IMR-90 (cell line): ENCODE measurements around the gene MYCBPAP. TPM values are rescaled to one million over a fixed set of nuclear protein-coding genes. Genes with fewer than 3 reads are reported as not detected.

ENCODE experiments used
- ATAC-seq: fragments of 200-7000 bp; cut with Tn5 transposase; 2 replicates; pipeline ENCODE4 v1.9.1; 2020; ENCODE audit warnings: low read depth, mild to moderate bottlenecking, moderate library complexity
- BruUV-seq: library from RNA; stranded (reverse); fragments of 400-500 nt; replicated peaks from 2 replicates; lab custom pipeline; 2021; lab: Mats Ljungman, UMichigan
- CTCF ChIA-PET: fragments of 300-600 bp; formaldehyde crosslinking; extraction: SDS; loops from one replicate; lab custom pipeline; 2021; ENCODE audit warnings: antibody characterized with exemption; lab: Yijun Ruan, JAX
- POLR2A ChIA-PET: fragments of 300-600 bp; sonication (Branson Sonifier 250); formaldehyde crosslinking; loops from one replicate; lab custom pipeline; 2022; ENCODE audit warnings: antibody characterized with exemption; ENCODE audit not compliant: unreplicated experiment; lab: Charles Lee
- DNase-seq: peaks from one replicate; pipeline ENCODE4 v3.0.0; 2013
- H2AFZ ChIP-seq: replicated peaks from 2 replicates; pipeline ENCODE3; 2013; ENCODE audit warnings: low read length, mild to moderate bottlenecking; ENCODE audit not compliant: poor library complexity
- H2AK5ac ChIP-seq: 2 replicates; pipeline ENCODE4 v1.6.1; 2013; ENCODE audit warnings: low read depth, low read length, inconsistent platforms
- H2AK9ac ChIP-seq: replicated peaks from 2 replicates; pipeline ENCODE3; 2013; ENCODE audit warnings: mild to moderate bottlenecking, low read depth, low read length, moderate library complexity; ENCODE audit not compliant: poor library complexity
- H2BK120ac ChIP-seq: 2 replicates; pipeline ENCODE4 v1.6.1; 2013; ENCODE audit warnings: low read depth, low read length, inconsistent platforms
- H2BK15ac ChIP-seq: 3 replicates; pipeline ENCODE4 v1.6.1; 2013; ENCODE audit warnings: low read depth, low read length, inconsistent platforms
- H2BK20ac ChIP-seq: 2 replicates; pipeline ENCODE4 v1.6.1; 2013; ENCODE audit warnings: low read depth, mild to moderate bottlenecking, inconsistent platforms, low read length, moderate library complexity
- H2BK5ac ChIP-seq: 2 replicates; pipeline ENCODE4 v1.6.1; 2013; ENCODE audit warnings: mild to moderate bottlenecking, low read depth, low read length, inconsistent platforms; ENCODE audit not compliant: poor library complexity, severe bottlenecking
- H3K14ac ChIP-seq: replicated peaks from 2 replicates; pipeline ENCODE4 v1.6.1; 2013; ENCODE audit warnings: low read depth, low read length, inconsistent platforms
- H3K18ac ChIP-seq: 2 replicates; pipeline ENCODE4 v1.6.1; 2013; ENCODE audit warnings: low read depth, low read length, control low read depth
- H3K23ac ChIP-seq: 2 replicates; pipeline ENCODE4 v1.6.1; 2013; ENCODE audit warnings: low read depth, low read length, inconsistent platforms
- H3K27ac ChIP-seq: 2 replicates; pipeline ENCODE4 v1.5.1; 2013; ENCODE audit warnings: mild to moderate bottlenecking, control low read depth, low read length; ENCODE audit not compliant: insufficient read depth
- H3K27me3 ChIP-seq: 2 replicates; pipeline ENCODE4 v1.6.1; 2013; ENCODE audit warnings: low read length; ENCODE audit not compliant: control insufficient read depth, insufficient read depth
- H3K36me3 ChIP-seq: 2 replicates; pipeline ENCODE4 v1.6.1; 2013; ENCODE audit warnings: low read length, mixed read lengths; ENCODE audit not compliant: control insufficient read depth, insufficient read depth
- H3K4ac ChIP-seq: 2 replicates; pipeline ENCODE4 v1.6.1; 2013; ENCODE audit warnings: low read depth, low read length, inconsistent platforms
- H3K4me1 ChIP-seq: 2 replicates; pipeline ENCODE4 v1.6.1; 2013; ENCODE audit warnings: low read length, mixed read lengths; ENCODE audit not compliant: control insufficient read depth, insufficient read depth
- H3K4me2 ChIP-seq: 2 replicates; pipeline ENCODE4 v1.6.1; 2013; ENCODE audit warnings: low read depth, mild to moderate bottlenecking, control low read depth, low read length, moderate library complexity
- H3K4me3 ChIP-seq: 2 replicates; pipeline ENCODE4 v1.5.1; 2013; ENCODE audit warnings: low read depth, mild to moderate bottlenecking, control low read depth, low read length, moderate library complexity; ENCODE audit not compliant: insufficient read depth
- H3K56ac ChIP-seq: 2 replicates; pipeline ENCODE4 v1.6.1; 2013; ENCODE audit warnings: low read length, inconsistent platforms; ENCODE audit not compliant: insufficient read depth; ENCODE audit errors: extremely low read depth
- H3K79me1 ChIP-seq, 2 experiments: 2 replicates each; pipeline ENCODE4 v1.6.1; 2013; ENCODE audit warnings: low read length in 2 of 2, inconsistent platforms in 1 of 2, low read depth in 1 of 2
- H3K9ac ChIP-seq: 2 replicates; pipeline ENCODE4 v1.6.1; 2013; ENCODE audit warnings: low read depth, low read length, control low read depth
- H3K9me1 ChIP-seq: 2 replicates; pipeline ENCODE4 v1.6.1; 2013; ENCODE audit warnings: low read length, inconsistent platforms; ENCODE audit not compliant: insufficient read depth
- H3K9me3 ChIP-seq: 2 replicates; pipeline ENCODE4 v1.6.1; 2013; ENCODE audit warnings: low read length; ENCODE audit not compliant: control insufficient read depth, insufficient read depth
- H4K20me1 ChIP-seq: 2 replicates; pipeline ENCODE4 v1.6.1; 2013; ENCODE audit warnings: low read length, inconsistent platforms; ENCODE audit not compliant: insufficient read depth
- H4K5ac ChIP-seq: 2 replicates; pipeline ENCODE4 v1.6.1; 2013; ENCODE audit warnings: mild to moderate bottlenecking, low read depth, low read length, control low read depth
- H4K8ac ChIP-seq, 2 experiments: 2 replicates each; pipeline ENCODE4 v1.6.1; 2013; ENCODE audit warnings: low read depth in 2 of 2, low read length in 2 of 2, control low read depth in 1 of 2, inconsistent platforms in 1 of 2
- H4K91ac ChIP-seq: 2 replicates; pipeline ENCODE4 v1.6.1; 2013; ENCODE audit warnings: low read depth, low read length, inconsistent platforms; ENCODE audit not compliant: insufficient read depth
- CHD1 ChIP-seq: IDR thresholded peaks from 2 replicates; pipeline ENCODE4 v1.6.1; 2012; ENCODE audit warnings: low read depth, low read length, improper control_type of control experiment
- MAFK ChIP-seq: IDR thresholded peaks from 2 replicates; pipeline ENCODE4 v1.6.1; 2012; ENCODE audit warnings: low read depth, low read length, improper control_type of control experiment
- NFE2L2 ChIP-seq: fragments of 150-350 bp; IDR thresholded peaks from 2 replicates; pipeline ENCODE4 v1.6.1; 2016; ENCODE audit warnings: low read depth, mild to moderate bottlenecking, low read length
- POLR2A ChIP-seq: IDR thresholded peaks from 2 replicates; pipeline ENCODE4 v1.6.1; 2012; ENCODE audit warnings: mild to moderate bottlenecking, low read depth, low read length
- RCOR1 ChIP-seq: IDR thresholded peaks from 2 replicates; pipeline ENCODE4 v1.6.1; 2012; ENCODE audit warnings: mild to moderate bottlenecking, low read length, improper control_type of control experiment; ENCODE audit not compliant: insufficient replicate concordance
- SMC3 ChIP-seq: fragments of 150-350 bp; IDR thresholded peaks from 2 replicates; pipeline ENCODE4 v1.6.1; 2016; ENCODE audit warnings: low read depth, mild to moderate bottlenecking, antibody characterized with exemption, low read length, moderate library complexity
- WGBS, 2 experiments: methylation state at CpG; one replicate each; pipeline versions ENCODE4 v1.1.5 to v1.1.7; 2013; ENCODE audit warnings: missing lambda C conversion rate in 2 of 2; ENCODE audit not compliant: insufficient read length in 1 of 2; ENCODE audit errors: extremely low coverage in 2 of 2; 5-methylcytosine and 5-hydroxymethylcytosine counted together
- dilution Hi-C: fragments of 300-500 bp; cut with HindIII; formaldehyde crosslinking; loops from one replicate; pipeline ENCODE4 v1.14.3; 2018; ENCODE audit warnings: low sequenced_read_pairs; ENCODE audit not compliant: unreplicated experiment
- in situ Hi-C: fragments of 300-500 bp; cut with MboI; formaldehyde crosslinking; loops from 3 replicates; pipeline ENCODE4 v1.14.3; 2019; ENCODE audit warnings: low sequenced_read_pairs, inconsistent platforms, mixed read lengths
- intact Hi-C: fragments of 100-400 bp; cut with micrococcal nuclease; formaldehyde crosslinking; loops from 2 replicates; pipeline ENCODE4 v1.10.0; 2022
- polyA plus RNA-seq, 3 experiments: library from polyadenylated mRNA; depleted of rRNA; stranded (reverse); fragments of >200 nt; gene quantifications; 2 replicates each; pipeline ENCODE4 v1.2.3, GENCODE V29; 2012; ENCODE audit warnings: low replicate concordance in 1 of 3
- total RNA-seq: library from RNA; depleted of rRNA; stranded (reverse); fragments of >200 nt; gene quantifications from 2 replicates; pipeline ENCODE4 v1.2.3, GENCODE V29; 2012
- TF ChIP-seq, protein P1 (sequence below): fragments of 150-350 bp; IDR thresholded peaks from 2 replicates; pipeline ENCODE4 v1.6.1; 2016; ENCODE audit warnings: low read depth, mild to moderate bottlenecking, low read length, moderate library complexity, borderline replicate concordance

Gene MYCBPAP
- total and polyA plus RNA-seq, 2 of the 4 experiments (the other 2 are of a cell fraction): 0.17 to 0.18 TPM

GRCh38 chr17:50538549-50539410 lies 30.5 kb downstream of the MYCBPAP start:
- H3K9ac ChIP-seq: no peak overlapping the region
- H3K23ac ChIP-seq: no peak overlapping the region
- H2BK20ac ChIP-seq: no peak overlapping the region
- no peak overlapping the region for H2BK5ac ChIP-seq
- H3K4me1 ChIP-seq: peaks cover 17% of the 10 kb centered on the region; the same call in 1 of the 2 replicates
- no peak overlapping the region for H2BK15ac ChIP-seq
- no peak overlapping the region for H4K91ac ChIP-seq
- no peak for ATAC-seq
- no peak overlapping the region for H3K18ac ChIP-seq
- TF ChIP-seq SMC3 (no peak), RCOR1 (no peak), POLR2A (no peak), CHD1 (no peak), NFE2L2 (no peak), MAFK (no peak)
- TF ChIP-seq, protein P1, sequence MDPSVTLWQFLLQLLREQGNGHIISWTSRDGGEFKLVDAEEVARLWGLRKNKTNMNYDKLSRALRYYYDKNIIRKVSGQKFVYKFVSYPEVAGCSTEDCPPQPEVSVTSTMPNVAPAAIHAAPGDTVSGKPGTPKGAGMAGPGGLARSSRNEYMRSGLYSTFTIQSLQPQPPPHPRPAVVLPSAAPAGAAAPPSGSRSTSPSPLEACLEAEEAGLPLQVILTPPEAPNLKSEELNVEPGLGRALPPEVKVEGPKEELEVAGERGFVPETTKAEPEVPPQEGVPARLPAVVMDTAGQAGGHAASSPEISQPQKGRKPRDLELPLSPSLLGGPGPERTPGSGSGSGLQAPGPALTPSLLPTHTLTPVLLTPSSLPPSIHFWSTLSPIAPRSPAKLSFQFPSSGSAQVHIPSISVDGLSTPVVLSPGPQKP: no peak
- peaks cover 4% of the 10 kb centered on the region for H3K9me1 ChIP-seq
- H3K4ac ChIP-seq: no peak overlapping the region
- DNase-seq: no peak
- no peaks in the 10 kb centered on the region; the same call in 1 of the 2 replicates for H3K27me3 ChIP-seq
- no peak overlapping the region for H2BK120ac ChIP-seq
- CTCF ChIA-PET: no interaction called here
- no peaks in the 10 kb centered on the region for H4K20me1 ChIP-seq
- POLR2A ChIA-PET: interaction anchor here (0.6 kb wide), 1 partner anchor 381 kb away, joined by 3 read pairs; no protein-coding TSS in a partner anchor
- WGBS, 2 experiments: 62% methylated on average over 10 of the region's 20 CpGs; no CpG with 5 or more reads in 1 of the 2 experiments
- no peak overlapping the region for H3K27ac ChIP-seq
- no peaks in the 10 kb centered on the region for H3K36me3 ChIP-seq
- no peaks in the 10 kb centered on the region for H3K9me3 ChIP-seq
- no TSS peak for BruUV-seq
- peaks cover 0 to 7% of the 10 kb centered on the region in 2 experiments; a peak in 2 of 4 replicates for H3K79me1 ChIP-seq
- dilution Hi-C loops (no loop called here), intact Hi-C loops (no loop called here), in situ Hi-C loops (no loop called here)
- H3K56ac ChIP-seq: no peak overlapping the region
- H3K14ac ChIP-seq: no peak overlapping the region
- H4K8ac ChIP-seq: no peak overlapping the region
- no peak overlapping the region for H2AK9ac ChIP-seq
- H4K5ac ChIP-seq: no peak overlapping the region
- no peak overlapping the region for H2AK5ac ChIP-seq
- H3K4me2 ChIP-seq: no peak overlapping the region
- H3K4me3 ChIP-seq: no peak overlapping the region
- no peak overlapping the region for H2AFZ ChIP-seq
